Endothelial cell (in vitro differentiated cells): Measurements from ENCODE around the gene ETFA. TPM values are rescaled to one million over a fixed set of nuclear protein-coding genes. Genes with fewer than 3 reads are reported as not detected.

Experiments used
- DNase-seq: peaks from one replicate; pipeline ENCODE4 v3.0.0; 2021; ENCODE audit warnings: low spot score
- H3K27ac Mint-ChIP-seq: one replicate; pipeline ENCODE4 v1.8.0; 2021; ENCODE audit warnings: mixed read lengths, inconsistent platforms; ENCODE audit not compliant: unreplicated experiment
- H3K27me3 Mint-ChIP-seq: one replicate; pipeline ENCODE4 v1.8.0; 2021; ENCODE audit warnings: mild to moderate bottlenecking, moderate library complexity, mixed read lengths, inconsistent platforms; ENCODE audit not compliant: unreplicated experiment
- H3K36me3 Mint-ChIP-seq: one replicate; pipeline ENCODE4 v1.8.0; 2021; ENCODE audit warnings: mild to moderate bottlenecking, low read depth, mixed read lengths, inconsistent platforms; ENCODE audit not compliant: unreplicated experiment
- H3K4me1 Mint-ChIP-seq: one replicate; pipeline ENCODE4 v1.8.0; 2021; ENCODE audit warnings: mild to moderate bottlenecking, mixed read lengths, inconsistent platforms; ENCODE audit not compliant: unreplicated experiment
- H3K4me3 Mint-ChIP-seq: one replicate; pipeline ENCODE4 v1.8.0; 2021; ENCODE audit warnings: mild to moderate bottlenecking, mixed read lengths, inconsistent platforms; ENCODE audit not compliant: unreplicated experiment
- H3K9me3 Mint-ChIP-seq: one replicate; pipeline ENCODE4 v1.8.0; 2021; ENCODE audit warnings: mixed read lengths, inconsistent platforms; ENCODE audit not compliant: unreplicated experiment
- CTCF ChIP-seq: fragments of 200-600 bp; sonication (generic); IDR thresholded peaks from one replicate; pipeline ENCODE4 v1.5.0; 2021; ENCODE audit warnings: antibody characterized with exemption; ENCODE audit not compliant: unreplicated experiment
- total RNA-seq: library from RNA; stranded (reverse); fragmentation: NEBNext Ultra II Directional; extraction: Animal tissue kit (Norgen Biotek cat#: 25700); gene quantifications from one replicate; pipeline ENCODE4 v1.2.1, GENCODE V29; 2021; ENCODE audit not compliant: unreplicated experiment

ETFA gene
- total RNA-seq, 1 donor from 2014 or later = 103 TPM

DNA sequence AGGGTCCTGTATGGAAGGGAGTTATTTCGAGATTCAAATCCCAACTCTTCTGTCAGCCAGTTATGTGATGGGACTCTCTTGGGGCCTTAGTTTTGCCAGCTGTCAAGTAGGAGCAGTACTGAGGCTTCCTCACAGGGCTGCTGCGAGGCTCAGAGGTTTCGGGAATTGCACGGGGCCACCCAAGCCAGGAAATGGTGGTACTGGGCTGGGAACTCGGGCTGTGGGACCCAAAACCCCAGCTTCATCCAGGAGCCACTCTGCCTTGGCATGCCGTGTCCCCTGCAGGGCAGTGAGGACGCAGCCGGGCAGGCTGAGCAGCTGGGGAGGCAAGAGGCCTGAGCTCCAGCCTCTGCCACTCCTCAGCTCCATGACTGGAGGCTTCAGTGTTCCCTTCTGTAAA, 118.6 kb downstream of the ETFA start:
- no peaks in the 10 kb centered on the region for H3K9me3 Mint-ChIP-seq
- peaks cover 13% of the 10 kb centered on the region for H3K4me1 Mint-ChIP-seq
- H3K27me3 Mint-ChIP-seq = peaks cover 4% of the 10 kb centered on the region
- H3K27ac Mint-ChIP-seq = no peak overlapping the region
- DNase-seq = no peak
- peaks cover 5% of the 10 kb centered on the region for H3K36me3 Mint-ChIP-seq
- no peak overlapping the region for H3K4me3 Mint-ChIP-seq
- no peak for TF ChIP-seq CTCF

- Mint-ChIP-seq H3K4me1 (peaks cover 13% of the 10 kb centered on the region), H3K9me3 (no peaks in the 10 kb centered on the region), H3K27me3 (peaks cover 4% of the 10 kb centered on the region), H3K4me3 (no peak overlapping the region), H3K27ac (no peak overlapping the region), H3K36me3 (peaks cover 5% of the 10 kb centered on the region)
- no peak for TF ChIP-seq CTCF
- no peak for DNase-seq
Measured at GRCh38 chr15:76191539-76192244, 119.6 kb downstream of the ETFA start.

DNA sequence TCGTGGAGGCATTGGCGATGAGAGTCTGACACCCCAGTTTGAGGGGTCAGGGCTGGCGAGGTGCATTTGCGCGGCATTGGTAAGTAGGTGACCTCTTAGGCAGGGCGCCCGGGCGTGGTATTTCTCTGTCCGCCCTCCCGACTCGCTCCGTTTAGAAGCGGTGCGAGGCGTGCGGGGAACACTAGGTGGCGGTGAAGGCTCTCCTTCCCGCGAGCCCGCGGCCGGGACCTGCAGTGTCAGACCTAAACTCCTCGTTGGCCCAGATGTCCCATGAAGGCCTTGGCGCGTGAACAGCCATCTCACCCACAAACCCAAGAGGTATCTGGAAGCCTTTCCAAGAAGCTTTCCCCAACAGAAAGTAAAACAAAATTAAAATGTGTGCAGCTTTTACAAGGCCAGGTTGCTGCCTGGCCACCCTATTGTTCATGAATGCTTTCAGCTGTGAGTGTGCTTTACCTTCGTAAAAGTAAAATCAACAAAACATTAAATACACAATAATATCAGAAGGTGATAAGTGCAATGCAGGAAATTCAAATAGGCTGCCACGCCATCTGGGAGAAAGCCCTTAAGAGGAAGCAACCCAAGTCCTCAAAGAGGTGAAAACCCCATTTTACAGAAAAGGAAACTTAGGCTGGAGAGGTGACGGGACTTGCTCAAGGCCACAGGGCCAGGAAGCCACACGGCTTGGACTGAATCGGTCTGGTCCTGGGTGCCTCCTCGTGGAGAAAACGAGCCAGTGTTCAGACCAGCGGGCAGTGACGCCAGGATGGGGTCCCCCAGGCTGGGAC, 120.3 kb downstream of the ETFA start:
- peak; percentile 86 for DNase-seq
- peak; percentile 70 for TF ChIP-seq CTCF
- Mint-ChIP-seq H3K27ac (no peak overlapping the region), H3K4me3 (no peak overlapping the region), H3K9me3 (no peaks in the 10 kb centered on the region), H3K4me1 (peaks cover 13% of the 10 kb centered on the region), H3K27me3 (peaks cover 1% of the 10 kb centered on the region), H3K36me3 (peaks cover 5% of the 10 kb centered on the region)

GRCh38 chr15:76190070-76190564, 121.2 kb downstream of the ETFA start:
- H3K4me3 Mint-ChIP-seq = no peak overlapping the region
- TF ChIP-seq CTCF = no peak
- no peak overlapping the region for H3K27ac Mint-ChIP-seq
- H3K27me3 Mint-ChIP-seq = peaks cover 3% of the 10 kb centered on the region
- peaks cover 4% of the 10 kb centered on the region for H3K36me3 Mint-ChIP-seq
- DNase-seq = no peak
- no peaks in the 10 kb centered on the region for H3K9me3 Mint-ChIP-seq
- H3K4me1 Mint-ChIP-seq = peaks cover 13% of the 10 kb centered on the region

DNA sequence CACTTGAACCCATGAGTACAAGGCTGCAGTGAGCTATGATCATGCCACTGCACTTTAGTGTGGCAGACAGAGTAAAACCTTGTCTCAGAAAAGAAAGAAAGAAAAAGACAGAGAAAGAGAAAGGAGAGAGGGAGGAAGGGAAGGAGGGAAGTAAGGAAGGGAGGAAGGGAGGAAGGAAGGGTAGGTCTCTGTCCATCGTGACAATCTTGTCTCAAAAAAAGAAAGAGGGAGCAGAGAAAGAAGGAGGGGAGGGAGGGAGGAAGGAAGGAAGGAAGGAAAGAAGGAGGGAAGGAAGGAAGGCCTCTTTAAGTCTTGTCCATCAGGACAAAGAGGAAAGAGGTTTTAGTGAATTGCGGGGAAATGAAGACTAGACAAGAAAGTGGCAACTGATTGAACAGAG, 122.2 kb downstream of the ETFA start:
- H3K4me3 Mint-ChIP-seq = no peak overlapping the region
- peaks cover 16% of the 10 kb centered on the region for H3K4me1 Mint-ChIP-seq
- no peak for DNase-seq
- no peak for TF ChIP-seq CTCF
- H3K36me3 Mint-ChIP-seq = no peaks in the 10 kb centered on the region
- H3K27me3 Mint-ChIP-seq = peaks cover 5% of the 10 kb centered on the region
- H3K27ac Mint-ChIP-seq = peak overlapping the region; percentile 48
- H3K9me3 Mint-ChIP-seq = no peaks in the 10 kb centered on the region
